ENCODE measurements around the gene ABCA5.

DNA sequence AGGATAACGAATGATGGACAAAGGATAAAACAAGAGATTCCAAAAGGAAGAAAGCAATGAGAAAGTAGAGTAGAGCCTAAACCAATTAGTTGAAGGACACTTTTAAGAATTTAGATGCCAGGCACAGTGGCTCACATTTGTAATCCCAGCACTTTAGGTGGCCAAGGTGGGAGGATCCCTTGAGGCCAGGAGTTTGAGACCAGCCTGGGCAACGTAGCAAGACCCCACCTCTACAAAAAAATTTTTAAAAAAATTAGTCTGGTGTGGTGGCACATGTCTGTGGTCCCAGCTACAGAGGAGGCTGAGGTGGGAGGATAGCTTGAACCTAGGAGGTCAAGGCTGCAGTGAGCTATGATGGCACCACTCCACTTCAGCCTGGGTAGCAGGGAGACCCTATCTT, 118.3 kb downstream of the ABCA5 start:
- TF ChIP-seq, protein P1, sequence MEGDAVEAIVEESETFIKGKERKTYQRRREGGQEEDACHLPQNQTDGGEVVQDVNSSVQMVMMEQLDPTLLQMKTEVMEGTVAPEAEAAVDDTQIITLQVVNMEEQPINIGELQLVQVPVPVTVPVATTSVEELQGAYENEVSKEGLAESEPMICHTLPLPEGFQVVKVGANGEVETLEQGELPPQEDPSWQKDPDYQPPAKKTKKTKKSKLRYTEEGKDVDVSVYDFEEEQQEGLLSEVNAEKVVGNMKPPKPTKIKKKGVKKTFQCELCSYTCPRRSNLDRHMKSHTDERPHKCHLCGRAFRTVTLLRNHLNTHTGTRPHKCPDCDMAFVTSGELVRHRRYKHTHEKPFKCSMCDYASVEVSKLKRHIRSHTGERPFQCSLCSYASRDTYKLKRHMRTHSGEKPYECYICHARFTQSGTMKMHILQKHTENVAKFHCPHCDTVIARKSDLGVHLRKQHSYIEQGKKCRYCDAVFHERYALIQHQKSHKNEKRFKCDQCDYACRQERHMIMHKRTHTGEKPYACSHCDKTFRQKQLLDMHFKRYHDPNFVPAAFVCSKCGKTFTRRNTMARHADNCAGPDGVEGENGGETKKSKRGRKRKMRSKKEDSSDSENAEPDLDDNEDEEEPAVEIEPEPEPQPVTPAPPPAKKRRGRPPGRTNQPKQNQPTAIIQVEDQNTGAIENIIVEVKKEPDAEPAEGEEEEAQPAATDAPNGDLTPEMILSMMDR (IDR thresholded peaks at IDR 0.05; ENCODE audit: low read depth, low read length): no peak
- no peak for TF ChIP-seq EZH2phosphoT487 (IDR thresholded peaks at IDR 0.05; ENCODE audit: low read depth)
